GM18867 (cell line): ENCODE measurements around the gene GABRB2.
"Not testable (repeated sequence)": the region's sequence is repeated elsewhere in the genome, so short reads cannot be mapped to it uniquely, and the experiment has no call there.

Experiments
- ATAC-seq: cut with Tn5 transposase; IDR thresholded peaks from one replicate; pipeline ENCODE4 v1.9.1; 2021; ENCODE audit warnings: mild to moderate bottlenecking, moderate library complexity; ENCODE audit not compliant: unreplicated experiment

The GABRB2 gene

GRCh38 chr5:161305601-161306000 is 240.9 kb downstream of the GABRB2 start:
- no peak for ATAC-seq

- no peak for ATAC-seq
Measured at GRCh38 chr5:161302559-161302958, 244.0 kb downstream of the GABRB2 start.

- ATAC-seq, result no peak
Measured at GRCh38 chr5:161301586-161301985, 244.9 kb downstream of the GABRB2 start.

- ATAC-seq, result peak; percentile 99
Measured at GRCh38 chr5:161299053-161299452, 247.5 kb downstream of the GABRB2 start.

- ATAC-seq, result not testable (repeated sequence)
Measured at GRCh38 chr5:161297388-161297787, 249.1 kb downstream of the GABRB2 start.

- ATAC-seq, result no peak
Measured at GRCh38 chr5:161295721-161296250, 250.7 kb downstream of the GABRB2 start.

GRCh38 chr5:161288071-161288470 is 258.5 kb downstream of the GABRB2 start:
- no peak for ATAC-seq

- ATAC-seq, result no peak
Measured at GRCh38 chr5:161287436-161287835, 259.1 kb downstream of the GABRB2 start.

- peak; percentile 99 for ATAC-seq
Measured at GRCh38 chr5:161286066-161286655, 260.4 kb downstream of the GABRB2 start.

GRCh38 chr5:161284445-161284844 is 262.1 kb downstream of the GABRB2 start:
- ATAC-seq, result no peak

- ATAC-seq, result no peak
Measured at GRCh38 chr5:161283296-161283695, 263.2 kb downstream of the GABRB2 start.

GRCh38 chr5:161278739-161279660 is 267.5 kb downstream of the GABRB2 start:
- peak; percentile 72 for ATAC-seq

GRCh38 chr5:161277011-161277410 is 269.5 kb downstream of the GABRB2 start:
- no peak for ATAC-seq

- no peak for ATAC-seq
Measured at GRCh38 chr5:161274951-161275350, 271.6 kb downstream of the GABRB2 start.

- ATAC-seq, result no peak
Measured at GRCh38 chr5:161273410-161273809, 273.1 kb downstream of the GABRB2 start.

- no peak for ATAC-seq
Measured at GRCh38 chr5:161271816-161272215, 274.7 kb downstream of the GABRB2 start.

GRCh38 chr5:161269125-161269524 is 277.4 kb downstream of the GABRB2 start:
- ATAC-seq, result no peak

GRCh38 chr5:161266954-161267353 is 279.6 kb downstream of the GABRB2 start:
- ATAC-seq, result no peak

GRCh38 chr5:161265006-161265405 is 281.5 kb downstream of the GABRB2 start:
- ATAC-seq, result no peak

GRCh38 chr5:161263191-161263590 is 283.3 kb downstream of the GABRB2 start:
- no peak for ATAC-seq

- no peak for ATAC-seq
Measured at GRCh38 chr5:161261668-161262323, 284.7 kb downstream of the GABRB2 start.
